Measurements from ENCODE around the gene GALNT2.

Gene GALNT2

GRCh38 chr1:230091473-230092231, 24.6 kb downstream of the GALNT2 start:
- TF ChIP-seq CSDC2 (CRISPR knock-in tag; IDR thresholded peaks at IDR 0.05) (no peak), ZC3H10 (CRISPR knock-in tag; IDR thresholded peaks at IDR 0.05) (no peak), SNAI2 (CRISPR knock-in tag; IDR thresholded peaks at IDR 0.05) (no peak)
- ATAC-seq: peak; percentile 56

- TF ChIP-seq SNAI2 (CRISPR knock-in tag; IDR thresholded peaks at IDR 0.05) (no peak), TCF4 (CRISPR knock-in tag; IDR thresholded peaks at IDR 0.05; ENCODE audit: borderline replicate concordance) (no peak), CSRNP3 (CRISPR knock-in tag; IDR thresholded peaks at IDR 0.05) (no peak), ARNTL (CRISPR knock-in tag; IDR thresholded peaks at IDR 0.05; ENCODE audit: borderline replicate concordance, low read depth) (no peak), PATZ1 (CRISPR knock-in tag; IDR thresholded peaks at IDR 0.05; ENCODE audit: borderline replicate concordance) (no peak), ISL1 (CRISPR knock-in tag; IDR thresholded peaks at IDR 0.05) (no peak), ESRRG (CRISPR knock-in tag; IDR thresholded peaks at IDR 0.05) (no peak), POU6F1 (CRISPR knock-in tag; IDR thresholded peaks at IDR 0.05; ENCODE audit: borderline replicate concordance, low read depth) (no peak), ZFP30 (CRISPR knock-in tag; IDR thresholded peaks at IDR 0.05) (no peak), OSR1 (CRISPR knock-in tag; IDR thresholded peaks at IDR 0.05) (no peak), PPARA (CRISPR knock-in tag; IDR thresholded peaks at IDR 0.05; ENCODE audit: borderline replicate concordance) (no peak), ZC3H10 (CRISPR knock-in tag; IDR thresholded peaks at IDR 0.05) (no peak), RARB (CRISPR knock-in tag; IDR thresholded peaks at IDR 0.05) (no peak), ZFP3 (CRISPR knock-in tag; IDR thresholded peaks at IDR 0.05) (no peak), TOX (CRISPR knock-in tag; IDR thresholded peaks at IDR 0.05; ENCODE audit: borderline replicate concordance) (no peak), BACH2 (CRISPR knock-in tag; IDR thresholded peaks at IDR 0.05; ENCODE audit: borderline replicate concordance) (no peak)
- ATAC-seq: no peak
Observed at GRCh38 chr1:230094746-230095145, 27.7 kb downstream of the GALNT2 start.

- no peak for TF ChIP-seq TCF4 (CRISPR knock-in tag; IDR thresholded peaks at IDR 0.05; ENCODE audit: borderline replicate concordance)
- TF ChIP-seq TOX (CRISPR knock-in tag; IDR thresholded peaks at IDR 0.05; ENCODE audit: borderline replicate concordance): no peak
- TF ChIP-seq SNAI2 (CRISPR knock-in tag; IDR thresholded peaks at IDR 0.05): no peak
- TF ChIP-seq CSDC2 (CRISPR knock-in tag; IDR thresholded peaks at IDR 0.05): no peak
- TF ChIP-seq ZFP3 (CRISPR knock-in tag; IDR thresholded peaks at IDR 0.05): no peak
- no peak for TF ChIP-seq ZFP30 (CRISPR knock-in tag; IDR thresholded peaks at IDR 0.05)
- TF ChIP-seq ZNF565 (CRISPR knock-in tag; conservative IDR thresholded peaks at IDR 0.05; ENCODE audit: low read depth): no peak
- TF ChIP-seq GLIS3 (CRISPR knock-in tag; IDR thresholded peaks at IDR 0.05): no peak
- no peak for TF ChIP-seq ZC3H10 (CRISPR knock-in tag; IDR thresholded peaks at IDR 0.05)
- TF ChIP-seq PATZ1 (CRISPR knock-in tag; IDR thresholded peaks at IDR 0.05; ENCODE audit: borderline replicate concordance): no peak
- TF ChIP-seq TSHZ2 (CRISPR knock-in tag; IDR thresholded peaks at IDR 0.05): no peak
- no peak for TF ChIP-seq ESRRG (CRISPR knock-in tag; IDR thresholded peaks at IDR 0.05)
- TF ChIP-seq POU6F1 (CRISPR knock-in tag; IDR thresholded peaks at IDR 0.05; ENCODE audit: borderline replicate concordance, low read depth): no peak
- TF ChIP-seq OSR1 (CRISPR knock-in tag; IDR thresholded peaks at IDR 0.05): no peak
- no peak for TF ChIP-seq BACH2 (CRISPR knock-in tag; IDR thresholded peaks at IDR 0.05; ENCODE audit: borderline replicate concordance)
- TF ChIP-seq PPARA (CRISPR knock-in tag; IDR thresholded peaks at IDR 0.05; ENCODE audit: borderline replicate concordance): no peak
- no peak for ATAC-seq
Observed at GRCh38 chr1:230095938-230096337, 28.9 kb downstream of the GALNT2 start.
